ENCODE data around the gene CNTLN.

- TF ChIP-seq, protein P1, sequence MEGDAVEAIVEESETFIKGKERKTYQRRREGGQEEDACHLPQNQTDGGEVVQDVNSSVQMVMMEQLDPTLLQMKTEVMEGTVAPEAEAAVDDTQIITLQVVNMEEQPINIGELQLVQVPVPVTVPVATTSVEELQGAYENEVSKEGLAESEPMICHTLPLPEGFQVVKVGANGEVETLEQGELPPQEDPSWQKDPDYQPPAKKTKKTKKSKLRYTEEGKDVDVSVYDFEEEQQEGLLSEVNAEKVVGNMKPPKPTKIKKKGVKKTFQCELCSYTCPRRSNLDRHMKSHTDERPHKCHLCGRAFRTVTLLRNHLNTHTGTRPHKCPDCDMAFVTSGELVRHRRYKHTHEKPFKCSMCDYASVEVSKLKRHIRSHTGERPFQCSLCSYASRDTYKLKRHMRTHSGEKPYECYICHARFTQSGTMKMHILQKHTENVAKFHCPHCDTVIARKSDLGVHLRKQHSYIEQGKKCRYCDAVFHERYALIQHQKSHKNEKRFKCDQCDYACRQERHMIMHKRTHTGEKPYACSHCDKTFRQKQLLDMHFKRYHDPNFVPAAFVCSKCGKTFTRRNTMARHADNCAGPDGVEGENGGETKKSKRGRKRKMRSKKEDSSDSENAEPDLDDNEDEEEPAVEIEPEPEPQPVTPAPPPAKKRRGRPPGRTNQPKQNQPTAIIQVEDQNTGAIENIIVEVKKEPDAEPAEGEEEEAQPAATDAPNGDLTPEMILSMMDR (conservative IDR thresholded peaks at IDR 0.05): no peak
- no peak for TF ChIP-seq ZFX (IDR thresholded peaks at IDR 0.05)
Measured at GRCh38 chr9:17481565-17481964, 346.7 kb downstream of the CNTLN start.

Data from C4-2B (cell line).